ENCODE data around the gene PCDH9. TPM values are rescaled to one million over a fixed set of nuclear protein-coding genes. Genes with fewer than 3 reads are reported as not detected.

PCDH9 gene
- total and polyA plus RNA-seq, 10 donors: 0.24 to 8.1 (median 3.8) TPM

- H3K36me3 ChIP-seq: no peaks in the 10 kb centered on the region
- intact Hi-C loops (cut with DNase I; ENCODE audit: low total_unique reads): no loop called here
- TF ChIP-seq POLR2AphosphoS5 (IDR thresholded peaks at IDR 0.05): no peak
- TF ChIP-seq, protein P1, sequence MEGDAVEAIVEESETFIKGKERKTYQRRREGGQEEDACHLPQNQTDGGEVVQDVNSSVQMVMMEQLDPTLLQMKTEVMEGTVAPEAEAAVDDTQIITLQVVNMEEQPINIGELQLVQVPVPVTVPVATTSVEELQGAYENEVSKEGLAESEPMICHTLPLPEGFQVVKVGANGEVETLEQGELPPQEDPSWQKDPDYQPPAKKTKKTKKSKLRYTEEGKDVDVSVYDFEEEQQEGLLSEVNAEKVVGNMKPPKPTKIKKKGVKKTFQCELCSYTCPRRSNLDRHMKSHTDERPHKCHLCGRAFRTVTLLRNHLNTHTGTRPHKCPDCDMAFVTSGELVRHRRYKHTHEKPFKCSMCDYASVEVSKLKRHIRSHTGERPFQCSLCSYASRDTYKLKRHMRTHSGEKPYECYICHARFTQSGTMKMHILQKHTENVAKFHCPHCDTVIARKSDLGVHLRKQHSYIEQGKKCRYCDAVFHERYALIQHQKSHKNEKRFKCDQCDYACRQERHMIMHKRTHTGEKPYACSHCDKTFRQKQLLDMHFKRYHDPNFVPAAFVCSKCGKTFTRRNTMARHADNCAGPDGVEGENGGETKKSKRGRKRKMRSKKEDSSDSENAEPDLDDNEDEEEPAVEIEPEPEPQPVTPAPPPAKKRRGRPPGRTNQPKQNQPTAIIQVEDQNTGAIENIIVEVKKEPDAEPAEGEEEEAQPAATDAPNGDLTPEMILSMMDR (IDR thresholded peaks at IDR 0.05 in 8 of 11, conservative IDR thresholded peaks at IDR 0.05 in 3 of 11): no peak
- no peak for TF ChIP-seq POLR2A (IDR thresholded peaks at IDR 0.05)
- no peak overlapping the region for H3K27ac ChIP-seq
- DNase-seq: no peak
- no peaks in the 10 kb centered on the region for H3K9me3 ChIP-seq
- H3K4me1 ChIP-seq: no peaks in the 10 kb centered on the region
- no peaks in the 10 kb centered on the region for H3K27me3 ChIP-seq (replicated peaks in 1 of 7)
- H3K4me3 ChIP-seq: no peak overlapping the region
- WGBS, 5 donors: 14 to 35% (median 20%) methylated on average over 1 of the region's 1 CpG
Observed at GRCh38 chr13:67183151-67183550, 47.0 kb downstream of the PCDH9 start.

DNA sequence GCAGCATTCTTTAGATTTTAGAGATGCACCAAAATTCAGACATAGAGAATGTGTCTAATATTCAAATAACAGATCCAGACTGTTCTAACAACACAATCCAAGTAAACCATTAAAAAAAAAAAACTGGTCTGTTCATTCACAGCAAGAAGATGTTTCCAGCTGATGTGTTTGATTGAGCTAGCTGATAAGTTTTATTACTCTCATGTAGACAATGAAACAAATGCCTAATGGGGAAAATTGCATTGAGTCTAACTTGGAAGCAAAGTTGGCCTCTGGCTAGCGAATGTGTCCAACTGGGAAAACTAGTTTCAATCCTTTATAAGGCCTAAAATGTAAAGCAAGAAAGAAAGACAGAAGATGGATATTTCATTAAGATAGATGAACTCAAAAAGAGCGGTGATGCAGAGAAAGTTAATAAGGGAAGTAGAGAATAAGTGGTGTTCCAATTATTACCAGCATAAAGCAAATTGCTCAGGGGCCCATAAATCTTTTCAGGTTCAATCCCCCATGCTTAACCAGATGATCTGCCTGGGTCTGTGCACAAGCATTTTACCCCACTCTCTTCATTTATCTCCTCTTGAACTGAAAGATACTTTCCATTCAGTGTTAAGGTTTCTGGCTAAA is 54.2 kb downstream of the PCDH9 start:
- H3K9me3 ChIP-seq: no peaks in the 10 kb centered on the region
- WGBS, 5 donors: 80 to 92% (median 90%) methylated on average over 2 of the region's 2 CpGs
- no peak overlapping the region for H3K4me3 ChIP-seq
- no peaks in the 10 kb centered on the region for H3K4me1 ChIP-seq
- intact Hi-C loops (cut with DNase I; ENCODE audit: low total_unique reads): no loop called here
- no peaks in the 10 kb centered on the region for H3K36me3 ChIP-seq
- no peak overlapping the region for H3K27ac ChIP-seq
- no peak for TF ChIP-seq POLR2A (IDR thresholded peaks at IDR 0.05)
- TF ChIP-seq, protein P1 (IDR thresholded peaks at IDR 0.05 in 8 of 11, conservative IDR thresholded peaks at IDR 0.05 in 3 of 11): no peak
- no peak for DNase-seq
- no peaks in the 10 kb centered on the region for H3K27me3 ChIP-seq (replicated peaks in 1 of 7)

GRCh38 chr13:67168384-67168783 is 61.8 kb downstream of the PCDH9 start:
- Histone ChIP-seq H3K9me3 (peaks cover 0 to 3% (median 0%) of the 10 kb centered on the region in 8 donors), H3K27ac (no peak overlapping the region), H3K4me1 (no peaks in the 10 kb centered on the region), H3K4me3 (no peak overlapping the region), H3K27me3 (replicated peaks in 1 of 7) (no peaks in the 10 kb centered on the region), H3K36me3 (no peaks in the 10 kb centered on the region)
- intact Hi-C loops (cut with DNase I; ENCODE audit: low total_unique reads): no loop called here
- WGBS, 5 donors: 40 to 57% (median 44%) methylated on average over 2 of the region's 2 CpGs
- no peak for DNase-seq
- TF ChIP-seq, protein P1 (IDR thresholded peaks at IDR 0.05 in 8 of 11, conservative IDR thresholded peaks at IDR 0.05 in 3 of 11): no peak
- TF ChIP-seq POLR2A (IDR thresholded peaks at IDR 0.05) (no peak), POLR2AphosphoS5 (IDR thresholded peaks at IDR 0.05) (no peak)

DNA sequence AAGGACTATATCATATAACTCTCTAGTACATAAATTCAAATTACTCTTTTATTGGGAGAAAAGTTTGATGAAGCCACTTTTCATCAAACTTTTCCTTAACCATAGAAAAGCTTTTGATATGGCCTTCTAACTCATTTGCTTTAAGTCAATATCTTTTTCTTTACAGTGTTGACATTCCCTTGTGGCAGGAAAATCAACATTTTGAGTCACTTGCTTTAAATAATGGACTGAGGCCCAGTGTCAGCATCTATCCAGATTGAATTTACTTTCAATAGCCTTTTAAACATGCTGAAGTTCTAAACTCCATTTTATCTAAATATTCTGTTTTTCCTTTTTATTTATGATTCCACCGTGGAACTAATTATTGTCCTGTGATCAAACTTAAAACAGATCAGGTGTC is 62.7 kb downstream of the PCDH9 start:
- H3K36me3 ChIP-seq: no peaks in the 10 kb centered on the region
- no peak for DNase-seq
- no peaks in the 10 kb centered on the region for H3K4me1 ChIP-seq
- H3K27ac ChIP-seq: no peak overlapping the region
- no peaks in the 10 kb centered on the region for H3K27me3 ChIP-seq (replicated peaks in 1 of 7)
- WGBS, 5 donors: 91 to 100% (median 96%) methylated on average over 1 of the region's 1 CpG
- TF ChIP-seq POLR2AphosphoS5 (IDR thresholded peaks at IDR 0.05) (no peak), POLR2A (IDR thresholded peaks at IDR 0.05) (no peak)
- TF ChIP-seq, protein P1 (IDR thresholded peaks at IDR 0.05 in 8 of 11, conservative IDR thresholded peaks at IDR 0.05 in 3 of 11): no peak
- no peak overlapping the region for H3K4me3 ChIP-seq
- intact Hi-C loops (cut with DNase I; ENCODE audit: low total_unique reads): no loop called here
- H3K9me3 ChIP-seq: peaks cover 0 to 3% (median 0%) of the 10 kb centered on the region in 8 donors
